IPS-NIHi11 (cell line): ENCODE measurements around the gene MCU.

Experiments
- DNase-seq: peaks from one replicate; pipeline ENCODE4 v3.0.0; 2012; ENCODE audit warnings: mixed read lengths, low spot score

Gene MCU

GRCh38 chr10:72842164-72842563 is 150.2 kb downstream of the MCU start:
- no peak for DNase-seq

GRCh38 chr10:72846238-72846637 is 154.3 kb downstream of the MCU start:
- DNase-seq: no peak

DNA sequence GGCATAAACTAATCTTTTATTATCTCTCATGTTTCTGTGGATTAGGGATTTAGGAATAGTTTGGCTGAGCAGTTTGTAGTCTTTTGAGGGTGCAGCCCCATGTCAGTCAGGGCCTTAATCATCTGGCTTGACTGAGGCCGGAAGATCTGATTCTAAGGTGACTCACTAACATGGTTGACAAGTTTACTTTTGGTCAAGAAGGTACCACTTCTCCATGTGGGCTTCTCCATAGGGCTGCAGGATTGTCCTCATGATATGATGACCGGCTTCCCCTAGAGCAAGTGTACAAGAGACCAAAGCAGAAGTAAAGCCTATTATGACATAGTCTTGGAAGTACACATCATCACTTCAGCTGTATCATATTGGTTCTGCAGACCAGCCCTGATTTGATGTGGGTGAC is 155.7 kb downstream of the MCU start:
- DNase-seq: no peak

DNA sequence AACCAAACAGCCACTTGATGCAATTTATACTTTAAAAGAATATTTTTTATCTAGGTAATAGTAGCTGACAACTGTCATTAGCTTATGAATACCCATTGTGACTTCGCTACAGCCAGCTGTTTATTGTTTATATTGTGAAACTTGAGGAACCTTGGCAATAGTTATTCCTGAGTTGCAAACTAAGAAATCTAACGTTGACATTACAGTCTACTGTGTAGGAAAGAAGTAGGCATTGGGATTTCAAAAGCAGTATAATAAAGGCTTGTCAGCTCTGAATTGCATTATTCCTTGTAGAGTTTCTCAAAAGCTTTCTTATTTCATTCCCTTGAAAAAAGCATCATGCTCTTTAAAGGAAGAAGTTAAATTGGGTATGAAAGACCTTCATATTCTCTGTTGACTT is 158.9 kb downstream of the MCU start:
- no peak for DNase-seq

DNA sequence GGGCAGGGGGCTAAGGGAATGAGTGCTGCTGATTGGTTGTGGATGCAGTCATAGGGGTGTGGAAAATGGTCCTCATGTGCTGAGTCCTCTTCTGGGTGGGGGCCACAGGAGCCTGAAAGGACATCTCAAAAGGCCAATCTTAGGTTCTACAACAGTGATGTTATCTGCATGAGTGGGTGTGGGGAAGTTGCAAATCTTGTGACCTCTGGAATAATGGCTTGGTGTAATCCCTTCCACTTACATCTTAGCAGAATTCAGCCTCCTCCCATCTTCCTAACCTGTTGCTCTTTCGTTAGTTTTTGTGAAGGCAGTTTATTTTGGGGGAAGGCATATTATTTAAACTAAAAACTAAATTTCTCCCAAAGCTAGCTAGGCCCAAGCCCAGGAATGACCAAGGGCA is 159.6 kb downstream of the MCU start:
- DNase-seq: no peak

- no peak for DNase-seq
Measured at GRCh38 chr10:72852508-72852907, 160.6 kb downstream of the MCU start.

DNA sequence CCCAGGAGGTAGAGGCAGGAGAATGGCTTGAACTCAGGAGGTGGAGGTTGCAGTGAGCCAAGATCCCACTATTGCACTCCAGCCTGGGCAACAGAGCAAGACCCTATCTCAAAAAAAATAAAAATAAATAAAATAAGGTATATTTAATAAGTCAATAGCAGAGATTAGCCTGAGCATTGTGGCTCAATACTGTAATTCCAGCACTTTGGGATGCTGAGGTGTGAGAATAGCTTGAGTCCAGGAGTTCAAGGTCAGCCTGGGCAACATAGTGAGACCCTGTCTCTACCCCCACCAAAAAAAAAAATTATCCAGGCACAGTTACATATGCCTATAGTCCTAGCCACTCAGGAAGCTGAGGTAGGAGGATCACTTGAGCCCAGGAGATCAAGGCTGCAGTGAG is 163.2 kb downstream of the MCU start:
- no peak for DNase-seq

DNA sequence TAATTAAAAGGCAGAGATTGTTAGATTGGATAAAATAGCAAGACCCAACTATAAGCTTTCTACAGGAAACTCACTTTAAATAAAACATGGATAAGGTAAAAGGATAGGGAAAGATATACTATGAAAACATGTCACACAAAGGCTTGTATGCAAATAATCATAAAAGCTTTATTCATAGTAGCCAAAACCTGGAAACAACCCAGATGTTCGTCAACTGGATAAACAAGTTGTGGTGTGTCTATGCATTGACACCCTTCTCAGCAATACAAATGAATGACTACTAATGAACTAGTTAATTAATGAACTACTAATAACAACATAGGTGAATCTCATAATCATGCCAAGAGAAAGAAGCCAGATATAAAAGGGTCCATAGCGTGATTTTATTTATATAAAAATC is 163.8 kb downstream of the MCU start:
- no peak for DNase-seq

- no peak for DNase-seq
Measured at GRCh38 chr10:72858067-72858466, 166.1 kb downstream of the MCU start.

GRCh38 chr10:72862957-72863356 is 171.0 kb downstream of the MCU start:
- DNase-seq: no peak

GRCh38 chr10:72875250-72876055 is 183.5 kb downstream of the MCU start:
- DNase-seq: peak; percentile 30

- DNase-seq: no peak
Measured at GRCh38 chr10:72879245-72879644, 187.3 kb downstream of the MCU start.

- no peak for DNase-seq
Measured at GRCh38 chr10:72881291-72881690, 189.3 kb downstream of the MCU start.

DNA sequence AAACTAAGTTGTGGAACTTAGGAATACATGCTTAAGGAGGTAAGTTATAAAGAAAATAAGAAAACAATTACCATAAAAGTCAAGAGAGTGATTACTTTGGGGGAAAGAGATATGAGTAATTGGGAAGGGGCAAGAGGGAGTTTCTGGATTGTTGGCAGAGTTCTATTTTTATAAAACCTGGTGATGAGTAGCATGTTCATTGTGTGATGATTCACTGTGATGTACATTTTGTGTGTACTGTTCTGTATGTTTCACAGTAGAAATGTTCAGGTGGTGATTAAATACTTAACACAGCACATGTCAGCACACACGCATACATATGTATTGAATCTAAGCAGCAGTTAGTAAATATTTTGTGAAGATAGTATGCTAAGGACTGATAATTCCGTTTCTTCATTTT is 191.9 kb downstream of the MCU start:
- DNase-seq: no peak

GRCh38 chr10:72885953-72886352 is 194.0 kb downstream of the MCU start:
- DNase-seq: no peak

DNA sequence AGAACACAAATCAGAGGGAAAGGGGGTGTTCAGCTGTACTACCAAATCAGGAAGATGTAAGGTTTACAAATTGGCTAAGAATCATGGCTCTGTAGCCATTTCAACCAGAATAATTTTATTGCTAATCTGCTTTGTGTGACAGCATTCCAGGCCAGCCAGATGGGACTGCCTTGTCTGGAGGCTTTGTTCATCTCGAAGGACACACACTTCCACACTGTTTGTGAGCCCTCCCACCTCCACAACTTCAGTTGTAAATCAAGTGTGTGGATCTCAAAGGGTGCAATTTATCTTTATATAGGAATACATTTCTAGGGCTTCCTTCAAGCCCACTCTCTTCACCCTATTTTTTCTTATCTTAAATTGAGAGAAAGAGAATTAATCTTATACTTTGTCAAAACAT is 194.7 kb downstream of the MCU start:
- no peak for DNase-seq

GRCh38 chr10:72887043-72887442 is 195.1 kb downstream of the MCU start:
- DNase-seq: peak; percentile 65

- DNase-seq: no peak
Measured at GRCh38 chr10:72888151-72888638, 196.3 kb downstream of the MCU start.

- no peak for DNase-seq
Measured at GRCh38 chr10:72889391-72889831, 197.5 kb downstream of the MCU start.

GRCh38 chr10:72890086-72890485 is 198.1 kb downstream of the MCU start:
- DNase-seq: no peak

DNA sequence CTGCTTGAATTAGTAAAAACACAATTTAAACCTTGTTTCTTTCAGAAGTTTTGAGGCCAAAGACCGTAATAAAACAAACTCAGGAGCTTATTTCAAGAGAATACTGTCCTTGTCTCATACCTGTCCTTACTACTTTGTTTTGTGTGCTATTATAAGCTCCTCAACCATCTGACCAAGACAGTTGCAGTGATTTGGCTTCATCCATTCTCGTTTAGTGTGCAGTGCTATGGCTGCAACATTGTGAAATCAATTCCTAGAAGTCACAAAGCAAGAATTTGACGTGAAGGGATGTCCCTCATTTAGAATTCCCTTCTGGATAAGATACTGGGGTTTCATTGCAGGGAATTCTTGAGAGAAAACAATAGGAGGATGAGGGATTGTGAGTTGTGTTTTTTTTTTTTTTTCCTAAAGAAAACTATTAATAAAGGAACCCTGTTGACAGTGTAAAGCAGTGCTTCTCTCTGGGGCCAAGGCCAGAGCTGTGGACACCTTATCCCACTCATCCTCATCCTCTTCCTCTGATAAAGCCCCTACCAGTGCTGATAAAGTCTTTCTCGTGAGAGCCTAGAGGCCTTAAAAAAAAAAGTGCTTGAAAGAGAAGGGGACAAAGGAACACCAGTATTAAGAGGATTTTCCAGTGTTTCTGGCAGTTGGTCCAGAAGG is 201.3 kb downstream of the MCU start, which contains the start of gene OIT3:
Gene OIT3, plus strand, starts transcription at position 604 of the 663 bp plus-strand sequence. CDS start 60 bp downstream, outside the sequence.
- DNase-seq: no peak

DNA sequence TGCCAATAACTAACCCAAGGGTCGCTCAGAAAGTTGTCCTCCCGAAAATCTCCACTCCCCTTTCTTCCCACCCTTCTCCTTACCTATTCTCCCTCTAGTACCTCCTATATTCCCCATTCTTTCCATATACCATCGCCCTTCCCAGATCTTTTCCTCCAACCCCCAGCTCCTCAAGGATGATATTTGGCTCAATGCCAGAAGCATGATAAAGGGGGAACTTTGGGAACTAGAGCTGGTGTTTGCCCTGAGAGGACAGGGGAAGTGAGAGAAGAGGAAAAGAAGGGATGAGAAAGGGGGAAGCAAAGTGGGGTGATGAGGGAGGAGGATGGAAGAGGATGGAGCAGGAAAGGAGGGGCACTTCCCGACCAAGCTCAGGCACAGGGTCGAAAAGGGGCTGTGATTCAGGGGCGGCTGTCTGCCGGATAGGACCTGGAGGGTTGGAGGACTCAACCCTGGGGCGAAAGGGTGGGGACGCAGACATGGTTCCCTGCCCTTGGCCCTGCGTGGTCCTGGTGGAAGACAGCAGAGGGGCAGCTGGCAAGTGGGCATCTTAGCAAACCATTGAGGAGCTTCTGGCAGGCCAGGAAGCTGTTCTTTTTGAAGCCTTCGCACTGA is 203.4 kb downstream of the MCU start:
- DNase-seq: no peak

DNA sequence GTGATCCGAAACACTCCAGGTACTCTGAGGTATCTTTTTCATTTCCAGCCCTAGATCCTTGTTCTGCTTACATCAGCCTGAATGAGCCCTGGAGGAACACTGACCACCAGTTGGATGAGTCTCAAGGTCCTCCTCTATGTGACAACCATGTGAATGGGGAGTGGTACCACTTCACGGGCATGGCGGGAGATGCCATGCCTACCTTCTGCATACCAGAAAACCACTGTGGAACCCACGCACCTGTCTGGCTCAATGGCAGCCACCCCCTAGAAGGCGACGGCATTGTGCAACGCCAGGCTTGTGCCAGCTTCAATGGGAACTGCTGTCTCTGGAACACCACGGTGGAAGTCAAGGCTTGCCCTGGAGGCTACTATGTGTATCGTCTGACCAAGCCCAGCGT is 206.7 kb downstream of the MCU start:
- DNase-seq: no peak
